Cardiac muscle cell (in vitro differentiated cells and primary cell): ENCODE measurements around the gene SERPINB7. TPM values are rescaled to one million over a fixed set of nuclear protein-coding genes. Genes with fewer than 3 reads are reported as not detected.

Experiments
- DNase-seq, 2 donors: peaks; one replicate each; pipeline versions ENCODE4 v3.0.0 to v3.0.0-alpha.2; 2010 to 2017; ENCODE audit warnings: low read depth in 1 of 2, low spot score in 1 of 2
- H3K27ac ChIP-seq: fragments of 200-600 bp; sonication (generic); 2 replicates; pipeline ENCODE4 v1.5.1; 2016
- H3K27me3 ChIP-seq: fragments of 200-600 bp; sonication (generic); 2 replicates; pipeline ENCODE4 v1.6.0; 2016; ENCODE audit warnings: control low read depth
- H3K36me3 ChIP-seq: fragments of 200-600 bp; sonication (generic); 2 replicates; pipeline ENCODE4 v1.5.1; 2016; ENCODE audit warnings: control low read depth
- H3K4me1 ChIP-seq: fragments of 200-600 bp; sonication (generic); 2 replicates; pipeline ENCODE4 v1.8.1; 2017; ENCODE audit warnings: low read depth, mild to moderate bottlenecking, mixed run types
- H3K4me3 ChIP-seq: fragments of 200-600 bp; sonication (generic); 2 replicates; pipeline ENCODE4 v1.5.1; 2016; ENCODE audit warnings: mild to moderate bottlenecking
- H3K9me3 ChIP-seq: fragments of 200-600 bp; sonication (generic); 2 replicates; pipeline ENCODE4 v1.5.1; 2017; ENCODE audit warnings: low read depth, mild to moderate bottlenecking, control low read depth
- CTCF ChIP-seq: IDR thresholded peaks from 2 replicates; pipeline ENCODE4 v1.5.1; 2012; ENCODE audit warnings: low read depth, mild to moderate bottlenecking, low read length
- polyA plus RNA-seq: library from polyadenylated mRNA; unstranded; fragments of >200 nt; fragmentation: Nextera tagmentation; extraction: Ambion mirVana; gene quantifications from 2 replicates; pipeline ENCODE4 v1.2.1, GENCODE V29; 2016
- total RNA-seq: library from RNA; depleted of rRNA; stranded (reverse); fragments of >200 nt; gene quantifications from 2 replicates; pipeline ENCODE4 v1.2.3, GENCODE V29; 2016

SERPINB7 gene
- total and polyA plus RNA-seq, 2 experiments from 2014 or later: 0.24 TPM; not detected in 1

GRCh38 chr18:63824220-63824525, 49.0 kb downstream of the SERPINB7 start:
- H3K36me3 ChIP-seq: no peaks in the 10 kb centered on the region
- no peak overlapping the region for H3K27ac ChIP-seq
- no peaks in the 10 kb centered on the region for H3K27me3 ChIP-seq
- no peaks in the 10 kb centered on the region for H3K4me1 ChIP-seq
- TF ChIP-seq CTCF: no peak
- H3K4me3 ChIP-seq: no peak overlapping the region
- DNase-seq: no peak
- H3K9me3 ChIP-seq: no peaks in the 10 kb centered on the region

DNA sequence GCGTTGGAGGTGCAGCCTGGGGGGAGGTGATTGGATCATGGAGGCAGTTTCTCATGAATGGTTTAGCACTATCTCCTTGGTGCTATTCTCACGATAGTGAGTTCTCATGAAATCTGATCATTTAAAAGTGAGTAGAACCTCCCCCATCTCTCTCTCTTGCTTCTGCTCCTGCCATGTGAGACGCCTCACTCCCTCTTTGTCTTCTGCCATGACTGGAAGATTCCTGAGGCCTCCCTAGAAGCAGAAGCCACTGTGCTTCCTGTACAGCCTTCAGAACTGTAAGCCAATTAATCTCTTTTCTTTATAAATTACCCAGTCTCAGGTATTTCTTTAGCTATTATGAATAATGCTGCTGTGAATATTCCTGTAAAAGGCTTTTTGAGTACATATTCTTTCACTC, 52.9 kb downstream of the SERPINB7 start:
- no peak for DNase-seq

GRCh38 chr18:63828656-63829055, 53.4 kb downstream of the SERPINB7 start:
- TF ChIP-seq CTCF: no peak
- H3K4me1 ChIP-seq: no peaks in the 10 kb centered on the region
- no peak overlapping the region for H3K27ac ChIP-seq
- no peaks in the 10 kb centered on the region for H3K27me3 ChIP-seq
- no peak overlapping the region for H3K4me3 ChIP-seq
- H3K9me3 ChIP-seq: no peaks in the 10 kb centered on the region
- no peak for DNase-seq
- H3K36me3 ChIP-seq: no peaks in the 10 kb centered on the region

More for the DNA sequence above, 52.9 kb downstream of the SERPINB7 start:
- TF ChIP-seq CTCF: no peak
- Histone ChIP-seq H3K27me3 (no peaks in the 10 kb centered on the region), H3K27ac (no peak overlapping the region), H3K9me3 (no peaks in the 10 kb centered on the region), H3K4me3 (no peak overlapping the region), H3K36me3 (no peaks in the 10 kb centered on the region), H3K4me1 (no peaks in the 10 kb centered on the region)

GRCh38 chr18:63829886-63830285, 54.7 kb downstream of the SERPINB7 start:
- H3K36me3 ChIP-seq: no peaks in the 10 kb centered on the region
- no peak for TF ChIP-seq CTCF
- no peaks in the 10 kb centered on the region for H3K9me3 ChIP-seq
- H3K27me3 ChIP-seq: no peaks in the 10 kb centered on the region
- H3K4me3 ChIP-seq: no peak overlapping the region
- H3K4me1 ChIP-seq: no peaks in the 10 kb centered on the region
- H3K27ac ChIP-seq: no peak overlapping the region
- no peak for DNase-seq

- no peaks in the 10 kb centered on the region for H3K27me3 ChIP-seq
- no peaks in the 10 kb centered on the region for H3K36me3 ChIP-seq
- H3K4me1 ChIP-seq: no peaks in the 10 kb centered on the region
- DNase-seq: peak in 1 of 2 donors; percentile 13
- no peak overlapping the region for H3K27ac ChIP-seq
- no peaks in the 10 kb centered on the region for H3K9me3 ChIP-seq
- TF ChIP-seq CTCF: no peak
- H3K4me3 ChIP-seq: no peak overlapping the region
Measured at GRCh38 chr18:63831080-63831788, 56.0 kb downstream of the SERPINB7 start.
